B cell (primary cell): ENCODE measurements around the gene PTPN6. TPM values are rescaled to one million over a fixed set of nuclear protein-coding genes. Genes with fewer than 3 reads are reported as not detected.

ENCODE experiments used
- ATAC-seq: fragments of 200-7000 bp; cut with Tn5 transposase; one replicate; pipeline ENCODE4 v1.10.0; 2021; ENCODE audit warnings: low read depth, mild to moderate bottlenecking, moderate number of reproducible peaks, moderate library complexity
- CTCF ChIA-PET: fragments of 350-600 bp; sonication (Branson Sonifier 250); formaldehyde crosslinking; loops from one replicate; lab custom pipeline; 2021; ENCODE audit warnings: antibody characterized with exemption, inconsistent platforms; lab: Charles Lee
- POLR2A ChIA-PET: fragments of 350-600 bp; sonication (Branson Sonifier 250); formaldehyde crosslinking; loops from one replicate; lab custom pipeline; 2021; ENCODE audit warnings: antibody characterized with exemption; lab: Charles Lee
- DNase-seq: peaks from one replicate; pipeline ENCODE4 v3.0.0; 2013
- H2AFZ ChIP-seq: 2 replicates; pipeline ENCODE4 v1.6.1; 2012; ENCODE audit warnings: mild to moderate bottlenecking, low read depth, low read length; ENCODE audit not compliant: insufficient read depth, poor library complexity, severe bottlenecking
- H3K27ac ChIP-seq, 2 donors: 1 replicate in 1 of 2; 2 replicates in 1 of 2; pipeline ENCODE4 v1.5.1; 2012 to 2013; ENCODE audit warnings: low read length in 2 of 2, mild to moderate bottlenecking in 2 of 2, moderate library complexity in 1 of 2
- H3K27me3 ChIP-seq, 4 experiments: fragments of 200-600 bp in 1 of 4; sonication (generic) in 1 of 4; replicated peaks in 1 of 4; 1 replicate in 2 of 4; 2 replicates in 2 of 4; pipeline versions ENCODE4 v1.6.1 to v1.7.0; 2013 to 2016; ENCODE audit warnings: low read length in 3 of 4, mild to moderate bottlenecking in 2 of 4, mixed read lengths in 1 of 4, moderate library complexity in 1 of 4; ENCODE audit not compliant: insufficient read depth in 4 of 4, control insufficient read depth in 3 of 4; ENCODE audit errors: control extremely low read depth in 1 of 4
- H3K36me3 ChIP-seq, 2 experiments: replicated peaks in 1 of 2; 1 replicate in 1 of 2; 2 replicates in 1 of 2; pipeline versions ENCODE4 v1.6.1 to v1.7.1; 2013; ENCODE audit warnings: low read length in 1 of 2; ENCODE audit not compliant: insufficient read depth in 2 of 2, control insufficient read depth in 1 of 2; ENCODE audit errors: control extremely low read depth in 1 of 2, extremely low read depth in 1 of 2
- H3K4me1 ChIP-seq, 2 donors: fragments of 200-600 bp in 1 of 2; sonication (generic) in 1 of 2; 1 replicate in 1 of 2; 2 replicates in 1 of 2; pipeline versions ENCODE4 v1.5.1 to v1.6.1; 2013 to 2017; ENCODE audit warnings: low read length in 2 of 2; ENCODE audit not compliant: control insufficient read depth in 2 of 2, insufficient read depth in 2 of 2
- H3K4me2 ChIP-seq: replicated peaks from 2 replicates; pipeline ENCODE3; 2012; ENCODE audit warnings: mild to moderate bottlenecking, low read depth, low read length; ENCODE audit not compliant: poor library complexity, severe bottlenecking
- H3K4me3 ChIP-seq, 5 experiments: fragments of 200-600 bp in 1 of 5; sonication (generic) in 1 of 5; 1 replicate in 3 of 5; 2 replicates in 2 of 5; pipeline versions ENCODE4 v1.5.1 to v1.7.0; 2011 to 2016; ENCODE audit warnings: low read length in 4 of 5, mild to moderate bottlenecking in 4 of 5, low read depth in 2 of 5, control low read depth in 1 of 5, moderate library complexity in 1 of 5; ENCODE audit not compliant: insufficient read depth in 1 of 5; ENCODE audit errors: control extremely low read depth in 1 of 5, extremely low read depth in 1 of 5
- H3K79me2 ChIP-seq: fragments of 200-600 bp; sonication (generic); one replicate; pipeline ENCODE4 v1.6.0; 2016; ENCODE audit warnings: low read length; ENCODE audit not compliant: control insufficient read depth, insufficient read depth
- H3K9ac ChIP-seq: fragments of 200-600 bp; sonication (generic); 2 replicates; pipeline ENCODE4 v1.6.1; 2017; ENCODE audit warnings: mild to moderate bottlenecking, low read length, moderate library complexity
- H3K9me3 ChIP-seq, 3 donors: one replicate each; pipeline versions ENCODE4 v1.6.1 to v1.7.1; 2013; ENCODE audit warnings: low read length in 2 of 3; ENCODE audit not compliant: control insufficient read depth in 2 of 3, insufficient read depth in 1 of 3; ENCODE audit errors: control extremely low read depth in 1 of 3
- H4K20me1 ChIP-seq: 2 replicates; pipeline ENCODE4 v1.6.0; 2012; ENCODE audit warnings: mild to moderate bottlenecking, low read length; ENCODE audit not compliant: insufficient read depth, control insufficient read depth, poor library complexity, severe bottlenecking
- H3K27ac Mint-ChIP-seq: one replicate; pipeline ENCODE4 v1.8.0; 2021; ENCODE audit warnings: mixed read lengths
- H3K27me3 Mint-ChIP-seq: one replicate; pipeline ENCODE4 v1.8.0; 2021; ENCODE audit warnings: mixed read lengths
- H3K4me1 Mint-ChIP-seq: one replicate; pipeline ENCODE4 v1.8.0; 2021; ENCODE audit warnings: mixed read lengths
- H3K4me3 Mint-ChIP-seq: one replicate; pipeline ENCODE4 v1.8.0; 2021; ENCODE audit warnings: mixed read lengths
- H3K9me3 Mint-ChIP-seq: one replicate; pipeline ENCODE4 v1.8.0; 2022; ENCODE audit warnings: mixed read lengths; ENCODE audit not compliant: insufficient read depth
- CTCF ChIP-seq: fragments of 200-600 bp; IDR thresholded peaks from one replicate; pipeline ENCODE4 v1.8.0; 2022; ENCODE audit warnings: antibody characterized with exemption, mild to moderate bottlenecking
- EZH2 ChIP-seq: IDR thresholded peaks from 2 replicates; pipeline ENCODE4 v1.6.1; 2012; ENCODE audit warnings: borderline replicate concordance, low read depth, mild to moderate bottlenecking, moderate library complexity, low read length; ENCODE audit not compliant: insufficient read depth, poor library complexity, severe bottlenecking
- WGBS: methylation state at CpG from one replicate; pipeline ENCODE4 v1.1.5; 2013; ENCODE audit warnings: missing lambda C conversion rate; ENCODE audit not compliant: insufficient coverage; 5-methylcytosine and 5-hydroxymethylcytosine counted together
- intact Hi-C: fragments of 100-400 bp; cut with micrococcal nuclease; formaldehyde crosslinking; loops from one replicate; pipeline ENCODE4 v1.10.0; 2022
- polyA minus RNA-seq: library from RNA; depleted of rRNA, polyadenylated mRNA; stranded (reverse); fragments of >200 nt; gene quantifications from 2 replicates; pipeline ENCODE4 v1.2.3, GENCODE V29; 2012
- polyA plus RNA-seq: library from polyadenylated mRNA; depleted of rRNA; stranded (reverse); fragments of >200 nt; gene quantifications from 2 replicates; pipeline ENCODE4 v1.2.3, GENCODE V29; 2012
- total RNA-seq, 2 donors: library from RNA; stranded (reverse); fragments of 120-200 nt in 1 of 2; gene quantifications; 1 replicate in 1 of 2; 2 replicates in 1 of 2; pipeline versions ENCODE4 v1.2.3 to v1.2.4, GENCODE V29; 2013 to 2022

Gene PTPN6
- total RNA-seq (311 and 312 TPM in 2 replicates), polyA plus RNA-seq (674 and 874 TPM in 2 replicates), polyA minus RNA-seq (664 and 830 TPM in 2 replicates)
- total RNA-seq (2013) = 848 TPM

DNA sequence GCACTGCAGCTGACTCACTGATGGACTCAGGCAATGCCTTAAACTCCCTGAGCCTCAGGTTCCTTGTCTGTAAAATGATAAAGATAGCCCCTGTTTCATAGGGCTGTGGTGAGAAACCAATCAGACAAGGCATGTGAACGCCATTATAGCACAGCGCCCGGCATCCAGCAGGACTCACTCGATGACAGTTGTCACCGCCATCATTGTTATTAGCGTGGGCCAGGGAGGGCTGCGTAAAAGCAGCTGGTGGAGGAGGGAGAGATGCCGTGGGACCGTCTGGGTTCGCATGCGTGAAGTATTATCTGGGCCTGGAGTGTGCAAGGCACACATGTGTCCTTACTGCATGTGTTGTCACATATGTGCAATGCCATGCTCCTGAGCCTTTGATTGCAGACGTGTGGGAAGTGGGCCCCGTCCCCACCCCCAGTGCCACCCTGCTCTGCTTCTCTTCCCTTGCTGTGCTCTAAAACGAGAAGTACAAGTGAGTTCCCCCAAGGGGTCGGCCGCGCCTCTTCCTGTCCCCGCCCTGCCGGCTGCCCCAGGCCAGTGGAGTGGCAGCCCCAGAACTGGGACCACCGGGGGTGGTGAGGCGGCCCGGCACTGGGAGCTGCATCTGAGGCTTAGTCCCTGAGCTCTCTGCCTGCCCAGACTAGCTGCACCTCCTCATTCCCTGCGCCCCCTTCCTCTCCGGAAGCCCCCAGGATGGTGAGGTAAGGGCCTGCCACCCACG is at the start of gene PTPN6:
Gene PTPN6 (plus strand): TSS at position 546 of the 730 bp plus-strand sequence. CDS start 157 bp downstream, at position 703.
- no peak for TF ChIP-seq EZH2
- no peak for TF ChIP-seq CTCF
- Histone ChIP-seq H2AFZ (peak within 1 kb of the TSS; percentile 53), H3K9me3 (no peaks in the 10 kb centered on the region), H4K20me1 (peaks cover 49% of the 10 kb centered on the region), H3K4me2 (peak within 1 kb of the TSS; percentile 92), H3K27ac (peak within 1 kb of the TSS; percentile 84 to 99), H3K4me1 (peaks cover 71 to 76% of the 10 kb centered on the region in 2 donors), H3K4me3 (peak within 1 kb of the TSS; percentile 88 to 98 (median 92)), H3K9ac (peak within 1 kb of the TSS; percentile 95), H3K79me2 (peaks cover 65% of the 10 kb centered on the region), H3K27me3 (no peaks in the 10 kb centered on the region), H3K36me3 (peaks cover 0 to 41% of the 10 kb centered on the region in 2 experiments)
- Mint-ChIP-seq H3K27me3 (no peaks in the 10 kb centered on the region), H3K9me3 (no peaks in the 10 kb centered on the region), H3K4me3 (peak within 1 kb of the TSS; percentile 98), H3K4me1 (peaks cover 86% of the 10 kb centered on the region), H3K27ac (peak within 1 kb of the TSS; percentile 98)
- DNase-seq = peak; percentile 86
- CTCF ChIA-PET = interaction anchor here (0.6 to 16.6 kb wide), 10 partner anchors 7 to 356 kb away, joined by 3 to 944 read pairs (median 6); partner anchors contain the start of genes C12orf57, RNU7-1 and SPSB2
- WGBS = 1% methylated on average over 25 of the region's 25 CpGs
- ATAC-seq = peak; percentile 59
- intact Hi-C loops = loop anchor here (1.0 kb wide), 1 partner anchor 8 kb away; no protein-coding TSS in a partner anchor
- POLR2A ChIA-PET = interaction anchor here (0.6 to 18.5 kb wide), 7 partner anchors 7 to 288 kb away, joined by 3 to 662 read pairs (median 5); partner anchors contain the start of genes C12orf57, LPCAT3, PTPN6 and RNU7-1
